DMS53 treated with DMSO at 0.1 percent for 48 hours (cell line): Measurements from ENCODE around the gene PI4K2B.
"Not testable (repeated sequence)": the region's sequence is repeated elsewhere in the genome, so short reads cannot be mapped to it uniquely, and the experiment has no call there.

ENCODE experiments used
- DNase-seq: peaks from one replicate; lab custom pipeline; 2025; ENCODE audit not compliant: unreplicated experiment; lab: John Stamatoyannopoulos, UW

Gene PI4K2B

GRCh38 chr4:25240754-25241210 lies 6.9 kb downstream of the PI4K2B start:
- not testable (repeated sequence) for DNase-seq

GRCh38 chr4:25242195-25242594 lies 8.4 kb downstream of the PI4K2B start:
- not testable (repeated sequence) for DNase-seq

- no peak for DNase-seq
Measured at GRCh38 chr4:25245181-25245580, 11.3 kb downstream of the PI4K2B start.

- DNase-seq, result no peak
Measured at GRCh38 chr4:25246680-25247611, 13.1 kb downstream of the PI4K2B start.

GRCh38 chr4:25248875-25249274 lies 15.0 kb downstream of the PI4K2B start:
- DNase-seq, result not testable (repeated sequence)

- DNase-seq, result not testable (repeated sequence)
Measured at GRCh38 chr4:25249494-25249893, 15.7 kb downstream of the PI4K2B start.

GRCh38 chr4:25252230-25253070 lies 18.6 kb downstream of the PI4K2B start:
- DNase-seq, result no peak

- DNase-seq, result no peak
Measured at GRCh38 chr4:25253071-25253445, 19.2 kb downstream of the PI4K2B start.

- not testable (repeated sequence) for DNase-seq
Measured at GRCh38 chr4:25253786-25254185, 20.0 kb downstream of the PI4K2B start.

GRCh38 chr4:25258980-25259578 lies 25.2 kb downstream of the PI4K2B start:
- DNase-seq, result no peak

- no peak for DNase-seq
Measured at GRCh38 chr4:25271866-25272265, 38.0 kb downstream of the PI4K2B start.

- DNase-seq, result no peak
Measured at GRCh38 chr4:25280210-25280609, 46.4 kb downstream of the PI4K2B start.

GRCh38 chr4:25283948-25284347 lies 50.1 kb downstream of the PI4K2B start:
- DNase-seq, result peak; percentile 66

- DNase-seq, result no peak
Measured at GRCh38 chr4:25284466-25284865, 50.6 kb downstream of the PI4K2B start.

GRCh38 chr4:25290490-25291067 lies 56.7 kb downstream of the PI4K2B start:
- no peak for DNase-seq

GRCh38 chr4:25291158-25291733 lies 57.4 kb downstream of the PI4K2B start:
- no peak for DNase-seq

- no peak for DNase-seq
Measured at GRCh38 chr4:25297528-25298242, 63.9 kb downstream of the PI4K2B start.

GRCh38 chr4:25299476-25300203 lies 65.8 kb downstream of the PI4K2B start:
- peak; percentile 99 for DNase-seq

GRCh38 chr4:25301471-25301870 lies 67.6 kb downstream of the PI4K2B start:
- DNase-seq, result no peak
